HG03060 (cell line): Measurements from ENCODE around the gene PNLIPRP3.

Experiments used
- ATAC-seq: cut with Tn5 transposase; IDR thresholded peaks from one replicate; pipeline ENCODE4 v1.9.1; 2021; ENCODE audit warnings: low read depth, moderate number of reproducible peaks; ENCODE audit not compliant: unreplicated experiment

The PNLIPRP3 gene

GRCh38 chr10:116489460-116489859, 61.8 kb downstream of the PNLIPRP3 start:
- ATAC-seq: no peak

GRCh38 chr10:116490028-116490662, 62.5 kb downstream of the PNLIPRP3 start:
- peak; percentile 55 for ATAC-seq

- ATAC-seq: no peak
These were observed 77.1 kb downstream of the PNLIPRP3 start for GRCh38 chr10:116504786-116505185.

GRCh38 chr10:116510565-116510964, 82.9 kb downstream of the PNLIPRP3 start:
- ATAC-seq: no peak

GRCh38 chr10:116511365-116511764, 83.7 kb downstream of the PNLIPRP3 start:
- no peak for ATAC-seq

- ATAC-seq: peak; percentile 54
These were observed 94.0 kb downstream of the PNLIPRP3 start for GRCh38 chr10:116521424-116522290.

GRCh38 chr10:116522803-116523381, 95.2 kb downstream of the PNLIPRP3 start:
- no peak for ATAC-seq

GRCh38 chr10:116524736-116525135, 97.1 kb downstream of the PNLIPRP3 start:
- no peak for ATAC-seq

GRCh38 chr10:116526219-116526618, 98.6 kb downstream of the PNLIPRP3 start:
- no peak for ATAC-seq
